ENCODE data around the gene BMF.
A peak's percentile ranks its signal among the peaks of the same experiment; 100 is the strongest.

DNA sequence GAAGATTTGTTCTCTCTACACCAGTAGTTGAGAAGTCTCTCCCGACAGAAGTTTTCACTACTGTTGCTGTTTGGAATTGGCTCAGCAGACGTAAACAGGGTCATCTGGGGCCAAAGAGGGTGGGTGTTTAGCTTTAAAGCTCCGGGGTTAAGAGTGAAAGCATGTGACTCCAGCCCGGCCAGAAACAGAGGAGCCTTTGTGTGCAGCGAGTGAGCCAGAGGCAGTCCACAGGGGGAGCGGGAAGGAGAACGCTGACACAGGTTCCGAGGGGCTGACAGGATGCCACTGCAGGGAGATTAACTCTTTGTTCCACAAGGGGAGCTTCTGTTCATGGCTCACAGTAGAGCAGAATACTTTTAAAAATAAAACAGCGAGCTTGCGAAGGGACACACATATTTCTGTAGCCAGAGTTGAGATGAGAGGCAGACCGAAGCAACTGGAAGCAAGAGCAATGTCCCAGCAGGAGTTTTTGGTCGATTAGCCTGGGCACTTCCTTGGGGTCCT, 26.9 kb downstream of the BMF start:
- TF ChIP-seq, protein P1, sequence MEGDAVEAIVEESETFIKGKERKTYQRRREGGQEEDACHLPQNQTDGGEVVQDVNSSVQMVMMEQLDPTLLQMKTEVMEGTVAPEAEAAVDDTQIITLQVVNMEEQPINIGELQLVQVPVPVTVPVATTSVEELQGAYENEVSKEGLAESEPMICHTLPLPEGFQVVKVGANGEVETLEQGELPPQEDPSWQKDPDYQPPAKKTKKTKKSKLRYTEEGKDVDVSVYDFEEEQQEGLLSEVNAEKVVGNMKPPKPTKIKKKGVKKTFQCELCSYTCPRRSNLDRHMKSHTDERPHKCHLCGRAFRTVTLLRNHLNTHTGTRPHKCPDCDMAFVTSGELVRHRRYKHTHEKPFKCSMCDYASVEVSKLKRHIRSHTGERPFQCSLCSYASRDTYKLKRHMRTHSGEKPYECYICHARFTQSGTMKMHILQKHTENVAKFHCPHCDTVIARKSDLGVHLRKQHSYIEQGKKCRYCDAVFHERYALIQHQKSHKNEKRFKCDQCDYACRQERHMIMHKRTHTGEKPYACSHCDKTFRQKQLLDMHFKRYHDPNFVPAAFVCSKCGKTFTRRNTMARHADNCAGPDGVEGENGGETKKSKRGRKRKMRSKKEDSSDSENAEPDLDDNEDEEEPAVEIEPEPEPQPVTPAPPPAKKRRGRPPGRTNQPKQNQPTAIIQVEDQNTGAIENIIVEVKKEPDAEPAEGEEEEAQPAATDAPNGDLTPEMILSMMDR (IDR thresholded peaks at IDR 0.05), result no peak
- TF ChIP-seq POLR2AphosphoS5 (IDR thresholded peaks at IDR 0.05) (peak; percentile 52 to 69 (median 63)), POLR2A (IDR thresholded peaks at IDR 0.05) (peak; percentile 51)

All from transverse colon (tissue), 4 donors.